CD14-positive monocyte (primary cell): ENCODE data around the gene GJB2. TPM values are rescaled to one million over a fixed set of nuclear protein-coding genes. Genes with fewer than 3 reads are reported as not detected.

Experiments
- DNase-seq, 3 donors: peaks; one replicate each; pipeline ENCODE4 v3.0.0-alpha.2; 2011 to 2022
- H2AFZ ChIP-seq: 2 replicates; pipeline ENCODE4 v1.6.0; 2012; ENCODE audit warnings: mild to moderate bottlenecking, low read depth, low read length, inconsistent platforms; ENCODE audit not compliant: insufficient read depth, poor library complexity, severe bottlenecking
- H3K27ac ChIP-seq, 2 donors: 1 replicate in 1 of 2; 2 replicates in 1 of 2; pipeline ENCODE4 v1.5.1; 2012 to 2013; ENCODE audit warnings: low read length in 2 of 2, control low read depth in 1 of 2, inconsistent platforms in 1 of 2, low read depth in 1 of 2, mild to moderate bottlenecking in 1 of 2
- H3K27me3 ChIP-seq, 2 donors: one replicate each; pipeline versions ENCODE4 v1.6.0 to v1.6.1; 2011 to 2013; ENCODE audit warnings: low read length in 2 of 2; ENCODE audit not compliant: control insufficient read depth in 2 of 2, insufficient read depth in 2 of 2
- H3K36me3 ChIP-seq, 2 donors: replicated peaks in 1 of 2; 1 replicate in 1 of 2; 2 replicates in 1 of 2; pipeline versions ENCODE4 v1.5.1 to v1.6.1; 2012 to 2013; ENCODE audit warnings: low read length in 2 of 2, control low read depth in 1 of 2, inconsistent platforms in 1 of 2, mild to moderate bottlenecking in 1 of 2; ENCODE audit not compliant: insufficient read depth in 2 of 2, control insufficient read depth in 1 of 2
- H3K4me1 ChIP-seq, 2 donors: 1 replicate in 1 of 2; 2 replicates in 1 of 2; pipeline versions ENCODE4 v1.5.1 to v1.6.1; 2012 to 2013; ENCODE audit warnings: low read length in 2 of 2, control low read depth in 1 of 2, inconsistent platforms in 1 of 2, mild to moderate bottlenecking in 1 of 2, moderate library complexity in 1 of 2; ENCODE audit not compliant: insufficient read depth in 2 of 2, control insufficient read depth in 1 of 2
- H3K4me2 ChIP-seq: replicated peaks from 2 replicates; pipeline ENCODE3; 2012; ENCODE audit warnings: low read length, moderate library complexity, mild to moderate bottlenecking; ENCODE audit not compliant: poor library complexity, severe bottlenecking; ENCODE audit errors: extremely low read depth
- H3K4me3 ChIP-seq, 3 experiments: fragments of 200-600 bp in 1 of 3; sonication (generic) in 1 of 3; replicated peaks in 1 of 3; 1 replicate in 2 of 3; 2 replicates in 1 of 3; pipeline ENCODE4 v1.5.1; 2011 to 2013; ENCODE audit warnings: low read length in 3 of 3, mild to moderate bottlenecking in 3 of 3, control low read depth in 2 of 3, low read depth in 2 of 3, inconsistent platforms in 1 of 3, moderate library complexity in 1 of 3
- H3K79me2 ChIP-seq: 2 replicates; pipeline ENCODE4 v1.6.0; 2012; ENCODE audit warnings: mild to moderate bottlenecking, control low read depth, inconsistent platforms, low read length, moderate library complexity; ENCODE audit not compliant: insufficient read depth
- H3K9ac ChIP-seq: 2 replicates; pipeline ENCODE4 v1.6.0; 2017; ENCODE audit warnings: low read length, mild to moderate bottlenecking; ENCODE audit not compliant: insufficient read depth, poor library complexity, severe bottlenecking
- H3K9me3 ChIP-seq, 2 donors: replicated peaks in 1 of 2; 1 replicate in 1 of 2; 2 replicates in 1 of 2; pipeline versions ENCODE4 v1.5.1 to v1.6.1; 2012 to 2013; ENCODE audit warnings: low read length in 2 of 2, control low read depth in 1 of 2; ENCODE audit not compliant: control insufficient read depth in 1 of 2, insufficient read depth in 1 of 2
- H4K20me1 ChIP-seq: 2 replicates; pipeline ENCODE4 v1.6.0; 2012; ENCODE audit warnings: mild to moderate bottlenecking, low read length, control low read depth, moderate library complexity; ENCODE audit not compliant: insufficient read depth
- H3K27ac Mint-ChIP-seq, 7 donors: one replicate each; pipeline ENCODE4 v1.8.0; 2020; ENCODE audit warnings: mild to moderate bottlenecking in 7 of 7, mixed read lengths in 7 of 7, moderate library complexity in 6 of 7, inconsistent platforms in 2 of 7
- H3K27me3 Mint-ChIP-seq, 3 donors: one replicate each; pipeline ENCODE4 v1.8.0; 2021 to 2022; ENCODE audit warnings: low read depth in 3 of 3, mild to moderate bottlenecking in 3 of 3, mixed read lengths in 3 of 3, moderate library complexity in 3 of 3, inconsistent platforms in 1 of 3
- H3K36me3 Mint-ChIP-seq, 2 donors: one replicate each; pipeline ENCODE4 v1.8.0; 2020; ENCODE audit warnings: mixed read lengths in 2 of 2, inconsistent platforms in 1 of 2, mild to moderate bottlenecking in 1 of 2
- H3K4me1 Mint-ChIP-seq: one replicate; pipeline ENCODE4 v1.8.0; 2020; ENCODE audit warnings: mild to moderate bottlenecking, mixed read lengths
- H3K4me3 Mint-ChIP-seq, 2 donors: one replicate each; pipeline ENCODE4 v1.8.0; 2020; ENCODE audit warnings: mild to moderate bottlenecking in 2 of 2, mixed read lengths in 2 of 2, moderate library complexity in 1 of 2
- H3K9me3 Mint-ChIP-seq, 7 donors: one replicate each; pipeline ENCODE4 v1.8.0; 2020 to 2022; ENCODE audit warnings: mixed read lengths in 7 of 7, mild to moderate bottlenecking in 6 of 7, moderate library complexity in 6 of 7, inconsistent platforms in 2 of 7
- WGBS: methylation state at CpG from one replicate; pipeline ENCODE4 v1.1.5; 2013; ENCODE audit warnings: missing lambda C conversion rate; ENCODE audit not compliant: insufficient coverage; 5-methylcytosine and 5-hydroxymethylcytosine counted together
- intact Hi-C, 2 donors: fragments of 100-400 bp; cut with micrococcal nuclease; formaldehyde crosslinking; loops; one replicate each; pipeline versions ENCODE4 v1.15.0 to v1.15.1; 2023
- polyA plus RNA-seq, 3 donors: library from polyadenylated mRNA; depleted of rRNA in 1 of 3; unstranded in 2 of 3; stranded (reverse) in 1 of 3; fragments of 300-500 nt in 2 of 3; fragments of >200 nt in 1 of 3; fragmentation: Illumina TruSeq in 2 of 3; gene quantifications; 1 replicate in 2 of 3; 2 replicates in 1 of 3; pipeline ENCODE4 v1.2.3, GENCODE V29; 2012 to 2021
- TF ChIP-seq, protein P1 (sequence below): fragments of 200-600 bp; IDR thresholded peaks from one replicate; pipeline ENCODE4 v1.8.0; 2022; ENCODE audit warnings: antibody characterized with exemption, mild to moderate bottlenecking

Gene GJB2
- polyA plus RNA-seq, 3 donors, result 0.41 TPM; not detected in 2

DNA sequence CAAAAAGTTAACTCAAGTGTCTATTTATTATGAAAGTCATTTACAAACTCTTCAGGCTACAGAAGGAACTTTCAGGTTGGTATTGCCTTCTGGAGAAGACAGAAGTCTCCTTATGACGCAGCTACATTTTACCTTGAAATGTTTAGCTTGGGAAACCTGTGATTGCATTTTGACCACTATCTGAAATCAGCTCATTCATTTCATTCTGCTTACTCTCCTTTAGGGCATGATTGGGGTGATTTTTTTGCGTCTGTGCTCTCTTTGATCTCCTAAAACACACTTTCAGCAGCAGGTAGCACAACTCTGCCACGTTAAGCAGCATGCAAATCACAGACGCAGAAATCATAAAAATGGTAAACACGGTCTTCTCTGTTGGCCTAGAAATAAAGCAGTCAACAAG lies 29.8 kb upstream of the GJB2 start:
- Mint-ChIP-seq H3K9me3 (no peaks in the 10 kb centered on the region), H3K27me3 (peaks cover 0 to 2% (median under 1%) of the 10 kb centered on the region in 3 donors), H3K36me3 (peaks cover 5 to 8% of the 10 kb centered on the region in 2 donors), H3K27ac (peak overlapping the region; percentile 59 to 97 (median 88)), H3K4me3 (no peak overlapping the region), H3K4me1 (peaks cover 43% of the 10 kb centered on the region)
- Histone ChIP-seq H2AFZ (peak overlapping the region; percentile 4), H3K27me3 (no peaks in the 10 kb centered on the region), H3K9ac (no peak overlapping the region), H3K4me3 (no peak overlapping the region), H3K27ac (peak overlapping the region in 1 of 2 donors; percentile 86), H3K36me3 (no peaks in the 10 kb centered on the region), H3K4me1 (peaks cover 40 to 42% of the 10 kb centered on the region in 2 donors), H3K79me2 (no peaks in the 10 kb centered on the region), H4K20me1 (no peaks in the 10 kb centered on the region), H3K9me3 (no peaks in the 10 kb centered on the region), H3K4me2 (no peak overlapping the region)
- TF ChIP-seq, protein P1, sequence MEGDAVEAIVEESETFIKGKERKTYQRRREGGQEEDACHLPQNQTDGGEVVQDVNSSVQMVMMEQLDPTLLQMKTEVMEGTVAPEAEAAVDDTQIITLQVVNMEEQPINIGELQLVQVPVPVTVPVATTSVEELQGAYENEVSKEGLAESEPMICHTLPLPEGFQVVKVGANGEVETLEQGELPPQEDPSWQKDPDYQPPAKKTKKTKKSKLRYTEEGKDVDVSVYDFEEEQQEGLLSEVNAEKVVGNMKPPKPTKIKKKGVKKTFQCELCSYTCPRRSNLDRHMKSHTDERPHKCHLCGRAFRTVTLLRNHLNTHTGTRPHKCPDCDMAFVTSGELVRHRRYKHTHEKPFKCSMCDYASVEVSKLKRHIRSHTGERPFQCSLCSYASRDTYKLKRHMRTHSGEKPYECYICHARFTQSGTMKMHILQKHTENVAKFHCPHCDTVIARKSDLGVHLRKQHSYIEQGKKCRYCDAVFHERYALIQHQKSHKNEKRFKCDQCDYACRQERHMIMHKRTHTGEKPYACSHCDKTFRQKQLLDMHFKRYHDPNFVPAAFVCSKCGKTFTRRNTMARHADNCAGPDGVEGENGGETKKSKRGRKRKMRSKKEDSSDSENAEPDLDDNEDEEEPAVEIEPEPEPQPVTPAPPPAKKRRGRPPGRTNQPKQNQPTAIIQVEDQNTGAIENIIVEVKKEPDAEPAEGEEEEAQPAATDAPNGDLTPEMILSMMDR, result no peak
- 89% methylated on average over 3 of the region's 5 CpGs for WGBS
- intact Hi-C loops, result no loop called here
- DNase-seq, result peak in 2 of 3 donors; percentile 14 to 15

DNA sequence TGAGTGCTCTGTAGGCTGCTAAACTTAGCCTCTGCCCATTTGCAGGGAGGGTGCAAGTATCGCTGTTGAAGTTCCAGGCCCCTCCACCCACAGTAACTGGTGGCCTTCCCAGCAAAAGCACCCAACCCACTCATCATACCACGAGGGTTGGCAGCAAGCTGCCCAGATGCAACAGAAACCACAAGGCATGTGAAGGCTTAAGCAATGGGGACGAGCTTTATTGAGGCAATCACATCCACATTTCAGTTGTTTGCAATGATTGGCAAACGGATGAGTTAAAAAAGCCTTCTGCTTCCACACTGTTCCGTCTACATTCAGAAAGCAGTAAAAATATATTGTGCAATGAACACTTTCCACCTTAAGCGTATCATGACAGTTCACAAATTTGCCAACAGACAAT lies 29.0 kb upstream of the GJB2 start:
- no peak overlapping the region for H3K9ac ChIP-seq
- no peaks in the 10 kb centered on the region for H3K9me3 ChIP-seq
- no peaks in the 10 kb centered on the region for H3K79me2 ChIP-seq
- intact Hi-C loops, result no loop called here
- peak overlapping the region; percentile 56 for H3K4me2 ChIP-seq
- peak overlapping the region; percentile 84 to 86 for H3K27ac ChIP-seq
- TF ChIP-seq, protein P1, result no peak
- H3K4me1 ChIP-seq, result peaks cover 40 to 42% of the 10 kb centered on the region in 2 donors
- DNase-seq, result peak; percentile 83 to 94 (median 87)
- Mint-ChIP-seq H3K9me3 (peaks cover 0 to 2% (median 0%) of the 10 kb centered on the region in 7 donors), H3K36me3 (peaks cover 5 to 7% of the 10 kb centered on the region in 2 donors), H3K4me3 (peak overlapping the region in 1 of 2 donors; percentile 64), H3K27me3 (peaks cover 0 to 2% (median 0%) of the 10 kb centered on the region in 3 donors), H3K4me1 (peaks cover 43% of the 10 kb centered on the region), H3K27ac (peak overlapping the region; percentile 88 to 98 (median 95))
- H2AFZ ChIP-seq, result peak overlapping the region; percentile 19
- peak overlapping the region in 1 of 3 experiments; percentile 24 for H3K4me3 ChIP-seq
- H3K36me3 ChIP-seq, result no peaks in the 10 kb centered on the region
- no peaks in the 10 kb centered on the region for H3K27me3 ChIP-seq
- 0% methylated on average over 2 of the region's 6 CpGs for WGBS
- no peaks in the 10 kb centered on the region for H4K20me1 ChIP-seq
